RPMI8226 (cell line): ENCODE data around the gene SFI1.

Experiments used
- DNase-seq: peaks from one replicate; pipeline ENCODE4 v3.0.0-alpha.2; 2015

Gene SFI1

GRCh38 chr22:31603081-31603525, 106.8 kb downstream of the SFI1 start:
- DNase-seq = no peak

GRCh38 chr22:31603574-31603973, 107.2 kb downstream of the SFI1 start:
- DNase-seq = no peak

GRCh38 chr22:31604137-31604705, 107.9 kb downstream of the SFI1 start:
- DNase-seq = no peak

GRCh38 chr22:31604746-31605705, 108.7 kb downstream of the SFI1 start:
- DNase-seq = no peak

- no peak for DNase-seq
Observed at GRCh38 chr22:31605851-31606585, 109.7 kb downstream of the SFI1 start.

- no peak for DNase-seq
Observed at GRCh38 chr22:31607696-31608095, 111.4 kb downstream of the SFI1 start.

- DNase-seq = no peak
Observed at GRCh38 chr22:31609716-31610115, 113.4 kb downstream of the SFI1 start.

- DNase-seq = no peak
Observed at GRCh38 chr22:31610611-31611010, 114.3 kb downstream of the SFI1 start.

GRCh38 chr22:31611061-31611760, 114.9 kb downstream of the SFI1 start:
- DNase-seq = no peak

- DNase-seq = no peak
Observed at GRCh38 chr22:31612891-31613285, 116.6 kb downstream of the SFI1 start.

- no peak for DNase-seq
Observed at GRCh38 chr22:31613286-31613903, 117.1 kb downstream of the SFI1 start.

- DNase-seq = no peak
Observed at GRCh38 chr22:31613904-31614296, 117.6 kb downstream of the SFI1 start.

- DNase-seq = no peak
Observed at GRCh38 chr22:31614781-31615490, 118.6 kb downstream of the SFI1 start.

- no peak for DNase-seq
Observed at GRCh38 chr22:31615491-31615860, 119.1 kb downstream of the SFI1 start.

- DNase-seq = no peak
Observed at GRCh38 chr22:31615940-31616314, 119.6 kb downstream of the SFI1 start.

GRCh38 chr22:31616315-31616980, 120.1 kb downstream of the SFI1 start:
- no peak for DNase-seq

- DNase-seq = no peak
Observed at GRCh38 chr22:31618057-31618456, 121.7 kb downstream of the SFI1 start.

- DNase-seq = no peak
Observed at GRCh38 chr22:31618471-31619176, 122.3 kb downstream of the SFI1 start.

- DNase-seq = no peak
Observed at GRCh38 chr22:31619611-31620300, 123.4 kb downstream of the SFI1 start.
